ENCODE results near the gene ATOSB. TPM values are rescaled to one million over a fixed set of nuclear protein-coding genes. Genes with fewer than 3 reads are reported as not detected.

ATOSB gene
- total RNA-seq, 1 donor from 2014 or later = 43.2 TPM

GRCh38 chr9:35091536-35091935, 24.1 kb downstream of the ATOSB start:
- no peak overlapping the region for H3K4me3 Mint-ChIP-seq (ENCODE audit: unreplicated experiment)
- no peak for TF ChIP-seq CTCF (IDR thresholded peaks at IDR 0.05)
- H3K27ac Mint-ChIP-seq (ENCODE audit: unreplicated experiment) = no peak overlapping the region
- H3K4me1 Mint-ChIP-seq (ENCODE audit: low read depth) = peaks cover 7% of the 10 kb centered on the region
- H3K9me3 Mint-ChIP-seq (ENCODE audit: low read depth) = no peaks in the 10 kb centered on the region
- DNase-seq (ENCODE audit: low spot score) = no peak
- H3K27me3 Mint-ChIP-seq (ENCODE audit: low read depth) = no peaks in the 10 kb centered on the region
- H3K36me3 Mint-ChIP-seq (ENCODE audit: low read depth) = peaks cover 14% of the 10 kb centered on the region

- Mint-ChIP-seq H3K4me3 (ENCODE audit: unreplicated experiment) (no peak overlapping the region), H3K27ac (ENCODE audit: unreplicated experiment) (no peak overlapping the region), H3K27me3 (ENCODE audit: low read depth) (no peaks in the 10 kb centered on the region), H3K9me3 (ENCODE audit: low read depth) (no peaks in the 10 kb centered on the region), H3K4me1 (ENCODE audit: low read depth) (peaks cover under 1% of the 10 kb centered on the region), H3K36me3 (ENCODE audit: low read depth) (peaks cover 14% of the 10 kb centered on the region)
- no peak for TF ChIP-seq CTCF (IDR thresholded peaks at IDR 0.05)
- DNase-seq (ENCODE audit: low spot score) = no peak
Measured at GRCh38 chr9:35089434-35089833, 26.2 kb downstream of the ATOSB start.

GRCh38 chr9:35085078-35085477, 30.6 kb downstream of the ATOSB start:
- H3K27ac Mint-ChIP-seq (ENCODE audit: unreplicated experiment) = no peak overlapping the region
- H3K9me3 Mint-ChIP-seq (ENCODE audit: low read depth) = no peaks in the 10 kb centered on the region
- no peaks in the 10 kb centered on the region for H3K27me3 Mint-ChIP-seq (ENCODE audit: low read depth)
- no peak for TF ChIP-seq CTCF (IDR thresholded peaks at IDR 0.05)
- H3K4me1 Mint-ChIP-seq (ENCODE audit: low read depth) = peaks cover 4% of the 10 kb centered on the region
- H3K4me3 Mint-ChIP-seq (ENCODE audit: unreplicated experiment) = no peak overlapping the region
- DNase-seq (ENCODE audit: low spot score) = no peak
- H3K36me3 Mint-ChIP-seq (ENCODE audit: low read depth) = peaks cover 9% of the 10 kb centered on the region

- TF ChIP-seq CTCF (IDR thresholded peaks at IDR 0.05) = peak; percentile 33
- Mint-ChIP-seq H3K36me3 (ENCODE audit: low read depth) (peaks cover 7% of the 10 kb centered on the region), H3K4me1 (ENCODE audit: low read depth) (peaks cover 23% of the 10 kb centered on the region), H3K4me3 (ENCODE audit: unreplicated experiment) (peak within 1 kb of the TSS; percentile 89), H3K9me3 (ENCODE audit: low read depth) (no peaks in the 10 kb centered on the region), H3K27me3 (ENCODE audit: low read depth) (no peaks in the 10 kb centered on the region), H3K27ac (ENCODE audit: unreplicated experiment) (peak within 1 kb of the TSS; percentile 93)
- peak; percentile 97 for DNase-seq (ENCODE audit: low spot score)
Measured at GRCh38 chr9:35079426-35080341, 36.0 kb downstream of the ATOSB start, which contains the start of gene FANCG. TSS of gene FANCG (minus strand) at chr9:35079942. CDS start at chr9:35079524, 418 bp downstream.

- Mint-ChIP-seq H3K36me3 (ENCODE audit: low read depth) (peaks cover 10% of the 10 kb centered on the region), H3K4me3 (ENCODE audit: unreplicated experiment) (peak overlapping the region; percentile 89), H3K4me1 (ENCODE audit: low read depth) (peaks cover 23% of the 10 kb centered on the region), H3K27ac (ENCODE audit: unreplicated experiment) (peak overlapping the region; percentile 93), H3K9me3 (ENCODE audit: low read depth) (no peaks in the 10 kb centered on the region), H3K27me3 (ENCODE audit: low read depth) (no peaks in the 10 kb centered on the region)
- no peak for DNase-seq (ENCODE audit: low spot score)
- TF ChIP-seq CTCF (IDR thresholded peaks at IDR 0.05) = no peak
Measured at GRCh38 chr9:35079041-35079425, 36.6 kb downstream of the ATOSB start.
